Stimulated activated CD4-positive, alpha-beta T cell treated with anti-CD3 and anti-CD28 coated beads, TNF-alpha, amount 100 ng/mL, for 48 hours (primary cell): Measurements from ENCODE around the gene PDS5B.
"Not testable (repeated sequence)": the region's sequence is repeated elsewhere in the genome, so short reads cannot be mapped to it uniquely, and the experiment has no call there.

Experiments
- DNase-seq, 3 donors: peaks; one replicate each; pipeline ENCODE4 v3.0.0-alpha.2; 2020; ENCODE audit warnings: low read depth in 3 of 3

Gene PDS5B

GRCh38 chr13:32586080-32586900 lies at the start of gene PDS5B:
Gene PDS5B, plus strand, starts transcription at chr13:32586452. Its CDS starts 62,321 bp downstream, at chr13:32648773.
- DNase-seq: peak; percentile 88 to 94 (median 91)

- peak; percentile 9 to 34 (median 20) for DNase-seq
These were observed 48.6 kb upstream of the PDS5B start for GRCh38 chr13:32537580-32538142.

GRCh38 chr13:32538143-32538620 lies 48.1 kb upstream of the PDS5B start:
- DNase-seq: peak in 1 of 3 donors; percentile 8

GRCh38 chr13:32538621-32539246 lies 47.5 kb upstream of the PDS5B start, which contains the start of gene N4BP2L2:
Gene N4BP2L2, minus strand, starts transcription at chr13:32538795. Its CDS starts 1,768 bp downstream, at chr13:32537027.
- peak; percentile 70 to 86 (median 83) for DNase-seq

GRCh38 chr13:32542221-32542620 lies 44.0 kb upstream of the PDS5B start:
- DNase-seq: no peak

GRCh38 chr13:32545083-32545482 lies 41.2 kb upstream of the PDS5B start:
- no peak for DNase-seq

GRCh38 chr13:32548837-32549236 lies 37.4 kb upstream of the PDS5B start:
- no peak for DNase-seq

- no peak for DNase-seq
These were observed 36.5 kb upstream of the PDS5B start for GRCh38 chr13:32549788-32550187.

GRCh38 chr13:32553720-32554119 lies 32.5 kb upstream of the PDS5B start:
- DNase-seq: no peak

GRCh38 chr13:32555613-32556012 lies 30.6 kb upstream of the PDS5B start:
- no peak for DNase-seq

GRCh38 chr13:32560842-32561241 lies 25.4 kb upstream of the PDS5B start:
- DNase-seq: not testable (repeated sequence)

- DNase-seq: not testable (repeated sequence)
These were observed 10.6 kb upstream of the PDS5B start for GRCh38 chr13:32575687-32576086.

GRCh38 chr13:32577032-32577431 lies 9.2 kb upstream of the PDS5B start:
- no peak for DNase-seq

- no peak for DNase-seq
These were observed 5.0 kb upstream of the PDS5B start for GRCh38 chr13:32581177-32581786.

- DNase-seq: no peak
These were observed 4.0 kb upstream of the PDS5B start for GRCh38 chr13:32582281-32582680.

GRCh38 chr13:32582991-32583390 lies 3.3 kb upstream of the PDS5B start:
- DNase-seq: no peak

GRCh38 chr13:32585550-32586079 lies 637 bp upstream of the PDS5B start:
- no peak for DNase-seq

GRCh38 chr13:32587011-32587810 lies 959 bp downstream of the PDS5B start:
- peak; percentile 23 to 49 (median 36) for DNase-seq

- DNase-seq: no peak
These were observed 1.5 kb downstream of the PDS5B start for GRCh38 chr13:32587811-32588170.

GRCh38 chr13:32588736-32589135 lies 2.5 kb downstream of the PDS5B start:
- no peak for DNase-seq

GRCh38 chr13:32589471-32589870 lies 3.2 kb downstream of the PDS5B start:
- no peak for DNase-seq
